AG09309 (cell line): ENCODE measurements around the gene NTN5.

ENCODE experiments used
- DNase-seq: peaks from one replicate; pipeline ENCODE4 v3.0.0-alpha.2; 2010; ENCODE audit warnings: low read depth
- H3K4me3 ChIP-seq: 2 replicates; pipeline ENCODE4 v1.5.1; 2011; ENCODE audit warnings: mild to moderate bottlenecking, low read depth, low read length, moderate library complexity; ENCODE audit not compliant: control insufficient read depth
- CTCF ChIP-seq: IDR thresholded peaks from 2 replicates; pipeline ENCODE4 v1.5.1; 2011; ENCODE audit warnings: mild to moderate bottlenecking, low read depth, low read length, inconsistent platforms; ENCODE audit not compliant: insufficient read depth, control insufficient read depth; ENCODE audit errors: missing control alignments

Gene NTN5

GRCh38 chr19:48613852-48614435 lies 58.9 kb downstream of the NTN5 start:
- no peak overlapping the region for H3K4me3 ChIP-seq
- TF ChIP-seq CTCF, result no peak
- no peak for DNase-seq

- TF ChIP-seq CTCF, result no peak
- no peak for DNase-seq
- no peak overlapping the region for H3K4me3 ChIP-seq
These were observed 59.6 kb downstream of the NTN5 start for GRCh38 chr19:48613024-48613851.

- TF ChIP-seq CTCF, result no peak
- DNase-seq, result no peak
- H3K4me3 ChIP-seq, result no peak overlapping the region
These were observed 60.9 kb downstream of the NTN5 start for GRCh38 chr19:48611872-48612271.
